Measurements from ENCODE around the gene ZNRF2.

ZNRF2 gene

GRCh38 chr7:30328381-30328780, 44.0 kb downstream of the ZNRF2 start:
- H3K27ac ChIP-seq (ENCODE audit: poor library complexity, severe bottlenecking): no peak overlapping the region
- peaks cover 23% of the 10 kb centered on the region for H3K4me1 ChIP-seq (ENCODE audit: insufficient read depth, poor library complexity, severe bottlenecking)
- no peaks in the 10 kb centered on the region for H3K27me3 ChIP-seq (ENCODE audit: insufficient read depth, poor library complexity, severe bottlenecking)
- H3K36me3 ChIP-seq (ENCODE audit: low read depth): no peaks in the 10 kb centered on the region
- TF ChIP-seq CTCF (IDR thresholded peaks at IDR 0.05; ENCODE audit: poor library complexity, severe bottlenecking): no peak
- DNase-seq (ENCODE audit: low spot score) (no peak), ATAC-seq (ENCODE audit: low read depth) (no peak)
- H3K4me3 ChIP-seq (ENCODE audit: severe bottlenecking): no peak overlapping the region
- no peaks in the 10 kb centered on the region for H3K9me3 ChIP-seq (ENCODE audit: severe bottlenecking)

- Histone ChIP-seq H3K4me1 (ENCODE audit: insufficient read depth, poor library complexity, severe bottlenecking) (peaks cover 18% of the 10 kb centered on the region), H3K9me3 (ENCODE audit: severe bottlenecking) (no peaks in the 10 kb centered on the region), H3K27ac (ENCODE audit: poor library complexity, severe bottlenecking) (no peak overlapping the region), H3K36me3 (ENCODE audit: low read depth) (no peaks in the 10 kb centered on the region), H3K27me3 (ENCODE audit: insufficient read depth, poor library complexity, severe bottlenecking) (no peaks in the 10 kb centered on the region), H3K4me3 (ENCODE audit: severe bottlenecking) (no peak overlapping the region)
- ATAC-seq (ENCODE audit: low read depth) (no peak), DNase-seq (ENCODE audit: low spot score) (no peak)
- no peak for TF ChIP-seq CTCF (IDR thresholded peaks at IDR 0.05; ENCODE audit: poor library complexity, severe bottlenecking)
Measured at GRCh38 chr7:30329716-30330115, 45.3 kb downstream of the ZNRF2 start.

GRCh38 chr7:30330134-30331111, 46.0 kb downstream of the ZNRF2 start:
- no peak overlapping the region for H3K4me3 ChIP-seq (ENCODE audit: severe bottlenecking)
- DNase-seq (ENCODE audit: low spot score): no peak

GRCh38 chr7:30331338-30331737, 46.9 kb downstream of the ZNRF2 start:
- ATAC-seq (ENCODE audit: low read depth) (no peak), DNase-seq (ENCODE audit: low spot score) (no peak)
- H3K9me3 ChIP-seq (ENCODE audit: severe bottlenecking): no peaks in the 10 kb centered on the region
- H3K27ac ChIP-seq (ENCODE audit: poor library complexity, severe bottlenecking): no peak overlapping the region
- H3K36me3 ChIP-seq (ENCODE audit: low read depth): no peaks in the 10 kb centered on the region
- TF ChIP-seq CTCF (IDR thresholded peaks at IDR 0.05; ENCODE audit: poor library complexity, severe bottlenecking): no peak
- no peak overlapping the region for H3K4me3 ChIP-seq (ENCODE audit: severe bottlenecking)
- H3K27me3 ChIP-seq (ENCODE audit: insufficient read depth, poor library complexity, severe bottlenecking): no peaks in the 10 kb centered on the region
- peaks cover 32% of the 10 kb centered on the region for H3K4me1 ChIP-seq (ENCODE audit: insufficient read depth, poor library complexity, severe bottlenecking)

More at GRCh38 chr7:30330134-30331111, 46.0 kb downstream of the ZNRF2 start:
- no peaks in the 10 kb centered on the region for H3K9me3 ChIP-seq (ENCODE audit: severe bottlenecking)
- H3K27ac ChIP-seq (ENCODE audit: poor library complexity, severe bottlenecking): no peak overlapping the region
- H3K27me3 ChIP-seq (ENCODE audit: insufficient read depth, poor library complexity, severe bottlenecking): no peaks in the 10 kb centered on the region
- no peak for ATAC-seq (ENCODE audit: low read depth)
- H3K4me1 ChIP-seq (ENCODE audit: insufficient read depth, poor library complexity, severe bottlenecking): peaks cover 22% of the 10 kb centered on the region
- H3K36me3 ChIP-seq (ENCODE audit: low read depth): no peaks in the 10 kb centered on the region
- no peak for TF ChIP-seq CTCF (IDR thresholded peaks at IDR 0.05; ENCODE audit: poor library complexity, severe bottlenecking)

GRCh38 chr7:30332549-30332948, 48.2 kb downstream of the ZNRF2 start:
- H3K27ac ChIP-seq (ENCODE audit: poor library complexity, severe bottlenecking): no peak overlapping the region
- no peak overlapping the region for H3K4me3 ChIP-seq (ENCODE audit: severe bottlenecking)
- no peaks in the 10 kb centered on the region for H3K27me3 ChIP-seq (ENCODE audit: insufficient read depth, poor library complexity, severe bottlenecking)
- no peaks in the 10 kb centered on the region for H3K36me3 ChIP-seq (ENCODE audit: low read depth)
- ATAC-seq (ENCODE audit: low read depth) (no peak), DNase-seq (ENCODE audit: low spot score) (no peak)
- H3K9me3 ChIP-seq (ENCODE audit: severe bottlenecking): no peaks in the 10 kb centered on the region
- TF ChIP-seq CTCF (IDR thresholded peaks at IDR 0.05; ENCODE audit: poor library complexity, severe bottlenecking): no peak
- H3K4me1 ChIP-seq (ENCODE audit: insufficient read depth, poor library complexity, severe bottlenecking): peaks cover 30% of the 10 kb centered on the region
